Measurements from ENCODE around the gene PCID2.

PCID2 gene

GRCh38 chr13:113148940-113149503 lies 59.4 kb downstream of the PCID2 start:
- DNase-seq (ENCODE audit: low spot score) = no peak

GRCh38 chr13:113148407-113148806 lies 60.1 kb downstream of the PCID2 start:
- DNase-seq (ENCODE audit: low spot score) = no peak

- DNase-seq (ENCODE audit: low spot score) = no peak
Measured at GRCh38 chr13:113147206-113147605, 61.3 kb downstream of the PCID2 start.

- no peak for DNase-seq (ENCODE audit: low spot score)
Measured at GRCh38 chr13:113146750-113147149, 61.7 kb downstream of the PCID2 start.

- no peak for DNase-seq (ENCODE audit: low spot score)
Measured at GRCh38 chr13:113145911-113146598, 62.4 kb downstream of the PCID2 start.

- no peak for DNase-seq (ENCODE audit: low spot score)
Measured at GRCh38 chr13:113145496-113145895, 63.0 kb downstream of the PCID2 start.

GRCh38 chr13:113144255-113144629 lies 64.2 kb downstream of the PCID2 start:
- DNase-seq (ENCODE audit: low spot score) = no peak

GRCh38 chr13:113143466-113144254 lies 64.8 kb downstream of the PCID2 start:
- DNase-seq (ENCODE audit: low spot score) = no peak

- no peak for DNase-seq (ENCODE audit: low spot score)
Measured at GRCh38 chr13:113142876-113143275, 65.6 kb downstream of the PCID2 start.

GRCh38 chr13:113141601-113141970 lies 66.9 kb downstream of the PCID2 start:
- no peak for DNase-seq (ENCODE audit: low spot score)

- DNase-seq (ENCODE audit: low spot score) = no peak
Measured at GRCh38 chr13:113140677-113141600, 67.5 kb downstream of the PCID2 start.

- DNase-seq (ENCODE audit: low spot score) = no peak
Measured at GRCh38 chr13:113139577-113139976, 68.9 kb downstream of the PCID2 start.

- no peak for DNase-seq (ENCODE audit: low spot score)
Measured at GRCh38 chr13:113138792-113139551, 69.5 kb downstream of the PCID2 start.

GRCh38 chr13:113137691-113138298 lies 70.7 kb downstream of the PCID2 start:
- DNase-seq (ENCODE audit: low spot score) = no peak

GRCh38 chr13:113135281-113135760 lies 73.1 kb downstream of the PCID2 start:
- no peak for DNase-seq (ENCODE audit: low spot score)

GRCh38 chr13:113129921-113130750 lies 78.3 kb downstream of the PCID2 start:
- DNase-seq (ENCODE audit: low spot score) = no peak

- DNase-seq (ENCODE audit: low spot score) = no peak
Measured at GRCh38 chr13:113129480-113129879, 79.0 kb downstream of the PCID2 start.

Measured in Ammon's horn (tissue), 1 donor.